Measurements from ENCODE around the gene FHDC1.

Gene FHDC1

DNA sequence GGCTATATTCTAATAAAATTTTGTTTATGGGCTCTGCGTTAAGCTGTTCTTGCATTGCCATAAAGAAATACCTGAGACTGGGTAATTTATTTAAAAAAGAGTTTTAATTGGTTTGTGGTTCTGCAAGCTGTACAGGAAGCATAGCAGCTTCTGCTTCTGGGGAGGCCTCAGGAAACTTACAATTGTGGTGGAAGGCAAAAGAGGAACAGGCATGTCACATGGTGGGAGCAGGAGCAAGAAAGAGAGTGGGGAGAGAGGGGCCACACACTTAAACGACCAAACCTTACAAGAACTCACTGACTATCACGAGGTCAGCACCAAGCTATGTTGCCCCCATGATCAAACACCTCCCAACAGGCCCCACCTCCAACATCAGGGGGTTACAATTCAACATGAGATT is 74.0 kb downstream of the FHDC1 start:
- H3K9ac ChIP-seq (ENCODE audit: low read length), result no peak overlapping the region
- no peaks in the 10 kb centered on the region for H3K27me3 ChIP-seq (ENCODE audit: control insufficient read depth, insufficient read depth, low read length)
- no peak overlapping the region for H3K27ac ChIP-seq (ENCODE audit: low read depth, low read length)
- H3K4me3 ChIP-seq (ENCODE audit: low read length), result no peak overlapping the region
- no peaks in the 10 kb centered on the region for H3K36me3 ChIP-seq (ENCODE audit: control insufficient read depth, insufficient read depth, low read length)
- H3K4me1 ChIP-seq (ENCODE audit: control insufficient read depth, insufficient read depth, low read length), result no peaks in the 10 kb centered on the region

DNA sequence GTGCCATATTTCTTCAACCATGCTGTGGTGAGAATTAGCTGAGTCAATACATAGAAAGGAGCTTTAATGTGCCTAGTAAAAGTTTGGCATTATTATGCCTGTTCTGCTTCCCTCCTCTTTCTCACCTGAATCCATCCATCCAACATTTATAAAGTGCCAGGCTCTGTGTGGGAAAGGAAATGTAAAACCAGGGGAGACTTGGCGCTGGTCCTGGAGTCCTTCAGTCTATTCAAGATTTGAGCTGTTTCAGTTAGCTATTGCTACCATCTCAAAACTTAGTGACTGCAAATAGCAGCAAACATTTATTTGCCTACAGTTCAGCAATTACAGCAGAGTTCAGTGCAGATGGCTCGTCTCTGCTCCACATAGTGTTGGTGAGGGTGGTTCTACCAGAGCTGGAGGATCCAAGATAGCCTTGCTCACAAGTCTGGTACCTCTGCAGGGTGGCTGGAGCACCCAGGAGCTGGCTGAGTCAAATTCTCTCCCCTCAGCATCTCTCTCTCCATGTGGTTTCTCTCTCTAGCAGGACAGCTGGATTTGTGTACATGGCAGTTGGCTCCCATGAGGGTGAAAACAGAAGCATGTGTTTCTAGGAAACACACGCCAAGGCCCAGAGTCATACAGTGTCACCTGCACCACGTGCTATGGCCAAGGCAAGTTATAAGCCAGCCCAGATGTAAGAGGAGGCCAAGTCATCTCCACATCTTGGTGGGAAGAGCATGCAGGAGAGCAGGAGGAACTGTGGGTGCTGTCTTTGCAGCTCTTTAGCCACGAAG is 77.3 kb downstream of the FHDC1 start:
- no peak overlapping the region for H3K9ac ChIP-seq (ENCODE audit: low read length)
- H3K27ac ChIP-seq (ENCODE audit: low read depth, low read length), result no peak overlapping the region
- no peak overlapping the region for H3K4me3 ChIP-seq (ENCODE audit: low read length)
- no peaks in the 10 kb centered on the region for H3K27me3 ChIP-seq (ENCODE audit: control insufficient read depth, insufficient read depth, low read length)
- no peaks in the 10 kb centered on the region for H3K4me1 ChIP-seq (ENCODE audit: control insufficient read depth, insufficient read depth, low read length)
- no peaks in the 10 kb centered on the region for H3K36me3 ChIP-seq (ENCODE audit: control insufficient read depth, insufficient read depth, low read length)

DNA sequence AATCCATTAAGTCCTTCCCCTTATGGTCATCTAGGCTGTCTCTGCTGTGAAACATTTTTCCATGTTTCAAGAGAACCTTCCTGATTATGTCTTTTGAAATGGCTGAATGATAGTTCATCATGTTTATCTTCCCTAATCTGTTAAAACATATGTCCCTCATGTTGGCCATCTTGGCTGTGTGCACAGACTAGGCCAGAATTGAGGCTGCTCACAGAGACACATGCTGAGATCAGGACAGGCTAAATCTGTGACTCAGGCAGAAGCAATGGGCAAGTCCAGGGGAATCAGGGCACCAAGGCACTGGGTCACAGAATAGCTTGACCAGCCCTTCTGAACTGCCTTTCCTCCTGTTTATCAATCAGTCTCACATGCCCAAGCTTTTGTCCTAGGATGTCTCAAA is 78.3 kb downstream of the FHDC1 start:
- H3K27ac ChIP-seq (ENCODE audit: low read depth, low read length), result no peak overlapping the region
- H3K9ac ChIP-seq (ENCODE audit: low read length), result no peak overlapping the region
- H3K36me3 ChIP-seq (ENCODE audit: control insufficient read depth, insufficient read depth, low read length), result no peaks in the 10 kb centered on the region
- H3K4me1 ChIP-seq (ENCODE audit: control insufficient read depth, insufficient read depth, low read length), result no peaks in the 10 kb centered on the region
- H3K4me3 ChIP-seq (ENCODE audit: low read length), result no peak overlapping the region
- no peaks in the 10 kb centered on the region for H3K27me3 ChIP-seq (ENCODE audit: control insufficient read depth, insufficient read depth, low read length)

DNA sequence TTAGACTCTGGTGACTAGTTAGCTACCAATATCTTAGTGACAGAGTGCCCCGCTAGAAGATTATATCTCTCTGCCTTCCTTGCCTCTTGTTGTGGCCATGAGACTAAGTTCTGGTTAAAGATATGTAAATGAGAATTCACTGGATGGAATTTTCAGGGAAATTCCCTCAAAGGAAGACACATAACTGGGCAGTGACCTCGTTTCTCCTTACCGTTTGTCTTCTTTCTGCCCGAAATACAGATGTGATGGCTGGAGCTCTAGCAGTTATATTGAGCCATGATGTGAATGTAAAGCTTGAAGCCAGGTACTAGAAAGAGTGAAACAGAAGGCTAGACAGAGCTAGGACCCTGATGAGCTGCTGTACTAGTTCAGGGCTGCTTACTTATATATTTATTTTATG is 80.5 kb downstream of the FHDC1 start:
- Histone ChIP-seq H3K9ac (ENCODE audit: low read length) (no peak overlapping the region), H3K4me1 (ENCODE audit: control insufficient read depth, insufficient read depth, low read length) (peaks cover 3% of the 10 kb centered on the region), H3K27me3 (ENCODE audit: control insufficient read depth, insufficient read depth, low read length) (no peaks in the 10 kb centered on the region), H3K36me3 (ENCODE audit: control insufficient read depth, insufficient read depth, low read length) (no peaks in the 10 kb centered on the region), H3K4me3 (ENCODE audit: low read length) (no peak overlapping the region), H3K27ac (ENCODE audit: low read depth, low read length) (no peak overlapping the region)

DNA sequence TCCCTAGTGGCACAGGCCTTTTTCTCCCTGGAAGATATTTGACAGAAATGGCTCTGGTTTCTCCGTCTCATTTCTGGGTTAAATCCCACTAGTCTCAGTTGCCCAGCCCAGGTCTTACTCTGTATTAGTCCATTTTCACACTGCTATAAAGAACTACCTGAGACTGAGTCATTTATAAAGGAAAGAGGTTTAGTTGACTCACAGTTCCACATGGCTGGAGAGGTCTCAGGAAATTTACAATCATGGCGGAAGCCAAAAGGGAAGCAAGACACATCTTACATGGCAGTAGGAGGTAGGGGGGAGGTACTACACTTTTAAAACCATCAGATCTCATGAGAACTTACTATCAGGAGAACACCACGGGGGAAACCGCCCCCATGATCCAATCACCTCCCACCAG is 81.9 kb downstream of the FHDC1 start:
- H3K4me3 ChIP-seq (ENCODE audit: low read length), result no peak overlapping the region

DNA sequence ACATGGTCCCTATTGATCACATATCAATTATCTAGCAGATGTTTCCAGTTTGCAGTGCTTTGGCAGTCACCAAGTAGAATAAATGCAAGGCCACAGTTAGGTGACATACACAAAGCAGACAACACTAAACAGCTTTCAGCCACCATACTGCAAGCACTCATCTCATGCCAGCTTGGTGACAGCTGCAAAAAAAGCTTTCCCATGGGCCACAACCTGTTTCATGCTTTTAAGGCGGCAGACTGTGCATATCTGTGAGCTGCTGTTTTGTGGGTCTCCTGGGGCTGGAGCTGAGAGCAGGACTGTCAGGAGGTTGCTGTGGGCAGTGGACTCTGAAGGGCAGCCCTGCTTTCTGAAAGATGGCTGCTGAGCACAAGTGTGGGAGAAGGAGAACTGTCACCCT is 82.6 kb downstream of the FHDC1 start:
- Histone ChIP-seq H3K9ac (ENCODE audit: low read length) (no peak overlapping the region), H3K4me3 (ENCODE audit: low read length) (no peak overlapping the region), H3K36me3 (ENCODE audit: control insufficient read depth, insufficient read depth, low read length) (no peaks in the 10 kb centered on the region), H3K4me1 (ENCODE audit: control insufficient read depth, insufficient read depth, low read length) (peaks cover 3% of the 10 kb centered on the region), H3K27me3 (ENCODE audit: control insufficient read depth, insufficient read depth, low read length) (no peaks in the 10 kb centered on the region), H3K27ac (ENCODE audit: low read depth, low read length) (no peak overlapping the region)

More for the DNA sequence above, 81.9 kb downstream of the FHDC1 start:
- Histone ChIP-seq H3K4me1 (ENCODE audit: control insufficient read depth, insufficient read depth, low read length) (peaks cover 3% of the 10 kb centered on the region), H3K27ac (ENCODE audit: low read depth, low read length) (no peak overlapping the region), H3K9ac (ENCODE audit: low read length) (no peak overlapping the region), H3K27me3 (ENCODE audit: control insufficient read depth, insufficient read depth, low read length) (no peaks in the 10 kb centered on the region), H3K36me3 (ENCODE audit: control insufficient read depth, insufficient read depth, low read length) (no peaks in the 10 kb centered on the region)

DNA sequence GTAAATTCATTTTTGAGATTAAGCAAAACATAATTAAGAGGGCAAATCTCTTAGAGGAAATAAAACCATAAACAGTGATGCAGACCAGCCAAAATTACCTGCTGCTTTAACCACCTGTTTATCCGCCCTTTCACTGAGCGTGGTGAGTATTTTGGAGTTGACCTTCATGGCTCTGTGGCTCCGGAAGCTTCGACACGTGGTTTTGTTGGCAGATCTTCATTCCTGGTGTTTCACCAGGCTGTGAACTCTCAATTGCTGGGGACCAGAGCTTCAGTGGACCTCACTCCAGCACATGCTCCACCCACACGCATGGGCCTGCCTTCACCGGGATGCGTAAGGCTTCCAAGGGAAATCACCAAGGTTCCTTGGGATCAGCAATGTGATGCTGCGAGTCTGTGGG is 83.8 kb downstream of the FHDC1 start:
- Histone ChIP-seq H3K4me1 (ENCODE audit: control insufficient read depth, insufficient read depth, low read length) (peaks cover 3% of the 10 kb centered on the region), H3K27me3 (ENCODE audit: control insufficient read depth, insufficient read depth, low read length) (no peaks in the 10 kb centered on the region)

DNA sequence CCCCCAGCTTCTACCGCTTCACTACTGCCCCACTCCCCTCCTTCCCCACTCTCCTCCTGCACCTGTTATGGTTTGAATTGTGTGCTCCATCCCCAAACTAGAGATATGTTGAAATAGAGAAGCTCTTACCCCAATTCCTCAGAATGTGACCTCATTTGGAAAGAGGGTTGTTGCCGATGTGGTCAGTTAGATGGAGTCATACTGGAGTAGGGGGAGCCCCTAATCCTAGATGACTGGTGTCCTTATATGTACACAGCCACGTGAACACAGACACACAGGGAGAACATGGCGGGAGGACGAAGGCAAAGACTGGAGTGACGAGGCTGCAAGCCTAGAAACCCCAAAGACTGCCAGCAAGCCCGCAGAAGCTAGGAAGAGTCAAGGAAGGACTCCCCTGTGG is 84.3 kb downstream of the FHDC1 start:
- H3K36me3 ChIP-seq (ENCODE audit: control insufficient read depth, insufficient read depth, low read length), result no peaks in the 10 kb centered on the region
- H3K4me3 ChIP-seq (ENCODE audit: low read length), result no peak overlapping the region
- H3K27ac ChIP-seq (ENCODE audit: low read depth, low read length), result no peak overlapping the region
- H3K27me3 ChIP-seq (ENCODE audit: control insufficient read depth, insufficient read depth, low read length), result no peaks in the 10 kb centered on the region
- peaks cover 3% of the 10 kb centered on the region for H3K4me1 ChIP-seq (ENCODE audit: control insufficient read depth, insufficient read depth, low read length)
- H3K9ac ChIP-seq (ENCODE audit: low read length), result no peak overlapping the region

More for the DNA sequence above, 83.8 kb downstream of the FHDC1 start:
- H3K4me3 ChIP-seq (ENCODE audit: low read length), result no peak overlapping the region
- H3K36me3 ChIP-seq (ENCODE audit: control insufficient read depth, insufficient read depth, low read length), result no peaks in the 10 kb centered on the region
- no peak overlapping the region for H3K9ac ChIP-seq (ENCODE audit: low read length)
- no peak overlapping the region for H3K27ac ChIP-seq (ENCODE audit: low read depth, low read length)

DNA sequence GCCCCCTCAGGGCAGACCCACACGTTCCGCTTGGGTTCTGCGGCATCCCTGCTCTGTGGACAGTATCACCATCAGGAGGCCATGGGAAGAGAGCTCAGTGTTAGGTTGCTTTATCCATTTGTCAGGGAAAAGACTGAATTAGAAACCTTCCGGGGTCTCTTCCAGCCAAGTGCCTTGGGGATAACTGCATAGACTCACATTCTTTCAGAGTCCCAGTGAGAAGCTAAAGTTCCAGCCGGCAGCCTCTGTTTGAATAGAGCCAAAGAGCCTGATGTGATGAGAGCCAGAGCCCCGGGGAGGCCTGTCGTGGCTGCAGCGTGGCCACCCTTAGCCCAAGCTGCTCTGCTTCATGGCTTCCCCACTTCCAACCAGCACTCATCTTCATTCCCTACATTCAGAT is 85.2 kb downstream of the FHDC1 start:
- H3K4me1 ChIP-seq (ENCODE audit: control insufficient read depth, insufficient read depth, low read length), result peaks cover 3% of the 10 kb centered on the region
- H3K36me3 ChIP-seq (ENCODE audit: control insufficient read depth, insufficient read depth, low read length), result no peaks in the 10 kb centered on the region
- H3K9ac ChIP-seq (ENCODE audit: low read length), result no peak overlapping the region

DNA sequence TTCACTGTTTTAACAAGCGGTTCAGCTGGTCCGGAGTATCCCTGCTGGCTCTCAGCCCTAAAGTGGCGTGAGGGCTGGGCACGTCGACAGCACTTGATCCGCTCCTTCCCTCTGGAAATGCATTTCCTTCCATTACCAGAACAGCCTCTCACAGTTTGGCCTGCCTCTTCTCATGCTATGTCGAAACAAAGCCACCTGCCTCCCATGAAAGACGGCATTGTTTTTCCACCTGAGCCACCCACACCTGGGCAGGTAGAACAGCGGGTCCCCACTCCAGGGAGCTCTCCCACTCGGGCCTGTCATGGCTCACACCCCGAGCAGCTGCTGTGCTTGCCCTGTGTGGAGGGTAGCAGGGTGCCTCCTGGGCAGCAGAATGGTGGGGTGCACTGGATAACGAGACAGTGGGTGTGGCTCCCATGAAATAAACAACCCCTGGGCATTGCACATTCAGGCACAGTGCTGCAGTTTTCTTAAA is 86.2 kb downstream of the FHDC1 start:
- H3K4me3 ChIP-seq (ENCODE audit: low read length), result no peak overlapping the region

More for the DNA sequence above, 85.2 kb downstream of the FHDC1 start:
- no peak overlapping the region for H3K4me3 ChIP-seq (ENCODE audit: low read length)
- no peaks in the 10 kb centered on the region for H3K27me3 ChIP-seq (ENCODE audit: control insufficient read depth, insufficient read depth, low read length)
- no peak overlapping the region for H3K27ac ChIP-seq (ENCODE audit: low read depth, low read length)

DNA sequence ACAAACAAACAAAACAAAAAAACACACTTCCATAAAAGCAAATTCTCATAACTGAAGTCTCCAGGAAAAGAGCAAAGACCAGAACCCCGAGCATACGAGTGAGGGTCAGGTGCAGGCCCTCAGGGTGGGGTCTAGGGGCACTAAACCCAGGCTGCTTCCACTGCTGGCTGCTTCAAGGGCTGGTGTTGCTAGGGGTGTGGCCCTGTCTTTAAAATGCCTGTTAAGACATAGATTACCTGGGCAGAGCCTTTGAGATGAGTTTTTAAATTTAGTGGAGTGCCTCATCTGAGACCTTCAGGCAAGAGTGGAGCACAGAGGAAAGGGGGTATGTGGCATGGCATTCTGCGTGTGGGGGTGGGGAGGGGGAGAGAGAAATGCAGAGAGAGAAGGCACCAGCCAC is 87.0 kb downstream of the FHDC1 start:
- Histone ChIP-seq H3K27me3 (ENCODE audit: control insufficient read depth, insufficient read depth, low read length) (no peaks in the 10 kb centered on the region), H3K36me3 (ENCODE audit: control insufficient read depth, insufficient read depth, low read length) (no peaks in the 10 kb centered on the region), H3K27ac (ENCODE audit: low read depth, low read length) (no peak overlapping the region), H3K4me1 (ENCODE audit: control insufficient read depth, insufficient read depth, low read length) (peaks cover 3% of the 10 kb centered on the region), H3K4me3 (ENCODE audit: low read length) (no peak overlapping the region), H3K9ac (ENCODE audit: low read length) (no peak overlapping the region)

More for the DNA sequence above, 86.2 kb downstream of the FHDC1 start:
- no peaks in the 10 kb centered on the region for H3K27me3 ChIP-seq (ENCODE audit: control insufficient read depth, insufficient read depth, low read length)
- no peak overlapping the region for H3K27ac ChIP-seq (ENCODE audit: low read depth, low read length)
- H3K36me3 ChIP-seq (ENCODE audit: control insufficient read depth, insufficient read depth, low read length), result no peaks in the 10 kb centered on the region
- peaks cover 3% of the 10 kb centered on the region for H3K4me1 ChIP-seq (ENCODE audit: control insufficient read depth, insufficient read depth, low read length)
- H3K9ac ChIP-seq (ENCODE audit: low read length), result no peak overlapping the region

DNA sequence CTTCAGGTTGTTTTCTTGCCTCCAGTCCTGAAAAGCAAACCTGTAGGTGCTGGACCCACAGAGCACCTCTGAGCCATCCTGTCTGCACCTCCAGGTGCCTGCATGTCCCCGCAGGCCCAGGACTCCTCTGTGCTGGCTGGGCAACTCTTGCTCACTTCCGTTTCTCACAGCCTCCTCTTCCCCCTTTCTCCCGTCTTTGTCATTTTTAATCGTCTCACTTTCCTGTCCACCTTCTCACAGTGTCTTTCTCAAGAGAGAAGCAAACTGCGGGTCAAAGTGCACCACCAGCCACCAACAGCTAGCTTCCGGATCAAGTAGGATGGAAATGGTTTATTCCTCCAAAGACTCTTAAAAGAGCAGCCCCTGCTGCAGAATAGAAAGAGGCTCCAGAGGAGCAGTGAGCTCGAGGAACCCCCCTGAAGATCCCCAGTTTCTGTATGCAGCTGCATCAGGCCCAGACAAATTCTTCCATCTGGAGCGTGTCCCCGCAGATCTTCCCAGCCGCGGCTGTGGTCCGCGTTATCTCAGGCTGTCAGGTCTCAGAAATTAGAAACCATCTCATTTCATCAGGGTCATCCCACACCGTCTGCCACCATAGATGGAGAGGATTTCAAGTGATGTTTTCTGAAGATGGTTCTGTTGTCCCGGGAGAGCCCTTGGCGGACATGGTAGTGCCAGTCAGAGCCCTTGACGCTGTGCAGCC is 87.7 kb downstream of the FHDC1 start:
- Histone ChIP-seq H3K27me3 (ENCODE audit: control insufficient read depth, insufficient read depth, low read length) (no peaks in the 10 kb centered on the region), H3K36me3 (ENCODE audit: control insufficient read depth, insufficient read depth, low read length) (no peaks in the 10 kb centered on the region), H3K4me3 (ENCODE audit: low read length) (no peak overlapping the region), H3K27ac (ENCODE audit: low read depth, low read length) (no peak overlapping the region), H3K4me1 (ENCODE audit: control insufficient read depth, insufficient read depth, low read length) (peaks cover 3% of the 10 kb centered on the region), H3K9ac (ENCODE audit: low read length) (no peak overlapping the region)

DNA sequence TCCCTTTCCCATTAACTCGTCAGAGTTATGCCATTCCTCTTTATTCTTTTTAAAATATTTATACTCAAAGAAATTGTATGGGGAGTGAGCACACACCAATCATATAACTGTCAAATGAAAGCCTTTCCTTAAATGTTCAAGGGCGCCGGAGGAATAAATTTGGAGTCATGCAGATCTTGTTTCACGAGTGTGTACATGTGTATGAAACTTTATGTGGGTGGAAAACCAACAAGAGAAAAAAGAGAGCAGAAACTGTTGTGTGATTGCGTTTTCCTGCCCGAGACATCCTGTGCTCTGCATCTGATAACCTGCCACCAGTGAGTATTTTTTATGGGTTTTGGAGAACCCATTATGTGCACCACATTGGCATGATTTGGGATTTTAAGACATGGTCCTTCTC is 88.3 kb downstream of the FHDC1 start:
- H3K4me1 ChIP-seq (ENCODE audit: control insufficient read depth, insufficient read depth, low read length), result peaks cover 3% of the 10 kb centered on the region
- no peak overlapping the region for H3K27ac ChIP-seq (ENCODE audit: low read depth, low read length)
- H3K4me3 ChIP-seq (ENCODE audit: low read length), result no peak overlapping the region
- no peaks in the 10 kb centered on the region for H3K36me3 ChIP-seq (ENCODE audit: control insufficient read depth, insufficient read depth, low read length)
- no peaks in the 10 kb centered on the region for H3K27me3 ChIP-seq (ENCODE audit: control insufficient read depth, insufficient read depth, low read length)
- H3K9ac ChIP-seq (ENCODE audit: low read length), result no peak overlapping the region
